ENCODE results near the gene ACSM2B.
"Not testable (repeated sequence)": the region's sequence is repeated elsewhere in the genome, so short reads cannot be mapped to it uniquely, and the experiment has no call there.

Gene ACSM2B

GRCh38 chr16:20595068-20595467 is 18.9 kb upstream of the ACSM2B start:
- DNase-seq = not testable (repeated sequence)

GRCh38 chr16:20592780-20593179 is 16.6 kb upstream of the ACSM2B start:
- DNase-seq = not testable (repeated sequence)

- DNase-seq = not testable (repeated sequence)
Measured at GRCh38 chr16:20589486-20589885, 13.3 kb upstream of the ACSM2B start.

- DNase-seq = not testable (repeated sequence)
Measured at GRCh38 chr16:20587645-20588074, 11.5 kb upstream of the ACSM2B start.

- not testable (repeated sequence) for DNase-seq
Measured at GRCh38 chr16:20586716-20587115, 10.5 kb upstream of the ACSM2B start.

GRCh38 chr16:20586112-20586511 is 9.9 kb upstream of the ACSM2B start:
- DNase-seq = not testable (repeated sequence)

- DNase-seq = not testable (repeated sequence)
Measured at GRCh38 chr16:20580487-20581259, 4.5 kb upstream of the ACSM2B start.

- DNase-seq = not testable (repeated sequence)
Measured at GRCh38 chr16:20578091-20578490, 1.9 kb upstream of the ACSM2B start.

- DNase-seq = not testable (repeated sequence)
Measured at GRCh38 chr16:20569117-20569651, 7.0 kb downstream of the ACSM2B start.

- DNase-seq = no peak
Measured at GRCh38 chr16:20568404-20568803, 7.8 kb downstream of the ACSM2B start.

GRCh38 chr16:20566864-20567263 is 9.3 kb downstream of the ACSM2B start:
- no peak for DNase-seq

- not testable (repeated sequence) for DNase-seq
Measured at GRCh38 chr16:20565334-20565733, 10.8 kb downstream of the ACSM2B start.

GRCh38 chr16:20564218-20564617 is 11.9 kb downstream of the ACSM2B start:
- not testable (repeated sequence) for DNase-seq

- DNase-seq = not testable (repeated sequence)
Measured at GRCh38 chr16:20555628-20556027, 20.5 kb downstream of the ACSM2B start.

GRCh38 chr16:20554689-20555088 is 21.5 kb downstream of the ACSM2B start:
- DNase-seq = not testable (repeated sequence)

- not testable (repeated sequence) for DNase-seq
Measured at GRCh38 chr16:20553493-20553892, 22.7 kb downstream of the ACSM2B start.

GRCh38 chr16:20546951-20547350 is 29.2 kb downstream of the ACSM2B start:
- not testable (repeated sequence) for DNase-seq

GRCh38 chr16:20546278-20546853 is 29.8 kb downstream of the ACSM2B start:
- DNase-seq = not testable (repeated sequence)

GRCh38 chr16:20540603-20541316 is 35.4 kb downstream of the ACSM2B start:
- DNase-seq = not testable (repeated sequence)

- no peak for DNase-seq
Measured at GRCh38 chr16:20538687-20539086, 37.5 kb downstream of the ACSM2B start.

GRCh38 chr16:20538181-20538580 is 38.0 kb downstream of the ACSM2B start:
- DNase-seq = no peak

- not testable (repeated sequence) for DNase-seq
Measured at GRCh38 chr16:20536669-20537068, 39.5 kb downstream of the ACSM2B start.

- not testable (repeated sequence) for DNase-seq
Measured at GRCh38 chr16:20532284-20532792, 43.8 kb downstream of the ACSM2B start.
